ENCODE data around the gene SERF1B.
"Not testable (repeated sequence)": the region's sequence is repeated elsewhere in the genome, so short reads cannot be mapped to it uniquely, and the experiment has no call there.

SERF1B gene

GRCh38 chr5:70025106-70025844 is at the start of gene SERF1B:
Gene SERF1B (plus strand): TSS chr5:70025251. CDS start chr5:70025452, 201 bp downstream.
- not testable (repeated sequence) for H3K4me1 ChIP-seq (ENCODE audit: insufficient read depth, low read length); H3K27ac ChIP-seq (ENCODE audit: low read length); DNase-seq; H3K36me3 ChIP-seq (ENCODE audit: insufficient read depth, low read length); H3K9me3 ChIP-seq (ENCODE audit: insufficient read depth, low read length, severe bottlenecking); H3K4me2 ChIP-seq (ENCODE audit: insufficient read depth, low read length); H4K20me1 ChIP-seq (ENCODE audit: insufficient read depth, low read length); H3K4me3 ChIP-seq (ENCODE audit: low read depth in 1 of 2, low read length in 2 of 2); H3K79me2 ChIP-seq (ENCODE audit: insufficient read depth, low read length); H2AFZ ChIP-seq (ENCODE audit: low read depth, low read length); H3K9ac ChIP-seq (ENCODE audit: low read depth, low read length); H3K27me3 ChIP-seq (ENCODE audit: insufficient read depth, low read length, poor library complexity)
- peak; percentile 91 for ATAC-seq (ENCODE audit: insufficient read depth, low read depth)

- H2AFZ ChIP-seq (ENCODE audit: low read depth, low read length); H4K20me1 ChIP-seq (ENCODE audit: insufficient read depth, low read length); ATAC-seq (ENCODE audit: insufficient read depth, low read depth): not testable (repeated sequence)
Measured at GRCh38 chr5:69991713-69992112, 33.3 kb upstream of the SERF1B start.

GRCh38 chr5:69995535-69995934 is 29.5 kb upstream of the SERF1B start:
- not testable (repeated sequence) for H3K79me2 ChIP-seq (ENCODE audit: insufficient read depth, low read length); H3K36me3 ChIP-seq (ENCODE audit: insufficient read depth, low read length); H3K4me1 ChIP-seq (ENCODE audit: insufficient read depth, low read length); H4K20me1 ChIP-seq (ENCODE audit: insufficient read depth, low read length); DNase-seq; H3K27me3 ChIP-seq (ENCODE audit: insufficient read depth, low read length, poor library complexity); ATAC-seq (ENCODE audit: insufficient read depth, low read depth); H3K27ac ChIP-seq (ENCODE audit: low read length); H3K9me3 ChIP-seq (ENCODE audit: insufficient read depth, low read length, severe bottlenecking); H3K4me3 ChIP-seq (ENCODE audit: low read depth in 1 of 2, low read length in 2 of 2); H3K9ac ChIP-seq (ENCODE audit: low read depth, low read length); H2AFZ ChIP-seq (ENCODE audit: low read depth, low read length); H3K4me2 ChIP-seq (ENCODE audit: insufficient read depth, low read length)

More at GRCh38 chr5:69991713-69992112, 33.3 kb upstream of the SERF1B start:
- not testable (repeated sequence) for H3K4me2 ChIP-seq (ENCODE audit: insufficient read depth, low read length); H3K4me1 ChIP-seq (ENCODE audit: insufficient read depth, low read length); H3K9ac ChIP-seq (ENCODE audit: low read depth, low read length); H3K27ac ChIP-seq (ENCODE audit: low read length); H3K36me3 ChIP-seq (ENCODE audit: insufficient read depth, low read length); H3K79me2 ChIP-seq (ENCODE audit: insufficient read depth, low read length); DNase-seq; H3K4me3 ChIP-seq (ENCODE audit: low read depth in 1 of 2, low read length in 2 of 2); H3K9me3 ChIP-seq (ENCODE audit: insufficient read depth, low read length, severe bottlenecking); H3K27me3 ChIP-seq (ENCODE audit: insufficient read depth, low read length, poor library complexity)

- not testable (repeated sequence) for H3K4me1 ChIP-seq (ENCODE audit: insufficient read depth, low read length); H3K79me2 ChIP-seq (ENCODE audit: insufficient read depth, low read length); H4K20me1 ChIP-seq (ENCODE audit: insufficient read depth, low read length); H2AFZ ChIP-seq (ENCODE audit: low read depth, low read length); H3K4me3 ChIP-seq (ENCODE audit: low read depth in 1 of 2, low read length in 2 of 2); H3K9me3 ChIP-seq (ENCODE audit: insufficient read depth, low read length, severe bottlenecking); H3K36me3 ChIP-seq (ENCODE audit: insufficient read depth, low read length); H3K27me3 ChIP-seq (ENCODE audit: insufficient read depth, low read length, poor library complexity); H3K27ac ChIP-seq (ENCODE audit: low read length); ATAC-seq (ENCODE audit: insufficient read depth, low read depth); H3K4me2 ChIP-seq (ENCODE audit: insufficient read depth, low read length); DNase-seq; H3K9ac ChIP-seq (ENCODE audit: low read depth, low read length)
Measured at GRCh38 chr5:70020660-70021059, 4.4 kb upstream of the SERF1B start.

GRCh38 chr5:70025845-70026145 is 744 bp downstream of the SERF1B start:
- not testable (repeated sequence) for H3K4me3 ChIP-seq (ENCODE audit: low read depth in 1 of 2, low read length in 2 of 2); DNase-seq; H3K79me2 ChIP-seq (ENCODE audit: insufficient read depth, low read length); H3K27me3 ChIP-seq (ENCODE audit: insufficient read depth, low read length, poor library complexity); H3K36me3 ChIP-seq (ENCODE audit: insufficient read depth, low read length); H3K9ac ChIP-seq (ENCODE audit: low read depth, low read length); H3K27ac ChIP-seq (ENCODE audit: low read length); H3K9me3 ChIP-seq (ENCODE audit: insufficient read depth, low read length, severe bottlenecking); H4K20me1 ChIP-seq (ENCODE audit: insufficient read depth, low read length); H2AFZ ChIP-seq (ENCODE audit: low read depth, low read length); H3K4me1 ChIP-seq (ENCODE audit: insufficient read depth, low read length); H3K4me2 ChIP-seq (ENCODE audit: insufficient read depth, low read length)
- ATAC-seq (ENCODE audit: insufficient read depth, low read depth), result peak; percentile 41

- not testable (repeated sequence) for H3K27ac ChIP-seq (ENCODE audit: low read length); H3K36me3 ChIP-seq (ENCODE audit: insufficient read depth, low read length); H2AFZ ChIP-seq (ENCODE audit: low read depth, low read length); H3K4me1 ChIP-seq (ENCODE audit: insufficient read depth, low read length); DNase-seq; H4K20me1 ChIP-seq (ENCODE audit: insufficient read depth, low read length); ATAC-seq (ENCODE audit: insufficient read depth, low read depth); H3K79me2 ChIP-seq (ENCODE audit: insufficient read depth, low read length); H3K4me3 ChIP-seq (ENCODE audit: low read depth in 1 of 2, low read length in 2 of 2); H3K27me3 ChIP-seq (ENCODE audit: insufficient read depth, low read length, poor library complexity); H3K9ac ChIP-seq (ENCODE audit: low read depth, low read length); H3K9me3 ChIP-seq (ENCODE audit: insufficient read depth, low read length, severe bottlenecking); H3K4me2 ChIP-seq (ENCODE audit: insufficient read depth, low read length)
Measured at GRCh38 chr5:70031204-70031603, 6.2 kb downstream of the SERF1B start.

GRCh38 chr5:70041411-70041810 is 16.4 kb downstream of the SERF1B start:
- not testable (repeated sequence) for H3K4me3 ChIP-seq (ENCODE audit: low read depth in 1 of 2, low read length in 2 of 2); H4K20me1 ChIP-seq (ENCODE audit: insufficient read depth, low read length); H3K4me1 ChIP-seq (ENCODE audit: insufficient read depth, low read length); H3K27ac ChIP-seq (ENCODE audit: low read length); H3K79me2 ChIP-seq (ENCODE audit: insufficient read depth, low read length); H3K9ac ChIP-seq (ENCODE audit: low read depth, low read length); H3K9me3 ChIP-seq (ENCODE audit: insufficient read depth, low read length, severe bottlenecking); H3K4me2 ChIP-seq (ENCODE audit: insufficient read depth, low read length); H3K36me3 ChIP-seq (ENCODE audit: insufficient read depth, low read length); H3K27me3 ChIP-seq (ENCODE audit: insufficient read depth, low read length, poor library complexity); DNase-seq; ATAC-seq (ENCODE audit: insufficient read depth, low read depth); H2AFZ ChIP-seq (ENCODE audit: low read depth, low read length)

- not testable (repeated sequence) for H3K9ac ChIP-seq (ENCODE audit: low read depth, low read length); H3K79me2 ChIP-seq (ENCODE audit: insufficient read depth, low read length); H3K27ac ChIP-seq (ENCODE audit: low read length); H3K4me2 ChIP-seq (ENCODE audit: insufficient read depth, low read length); DNase-seq; H3K9me3 ChIP-seq (ENCODE audit: insufficient read depth, low read length, severe bottlenecking); H3K36me3 ChIP-seq (ENCODE audit: insufficient read depth, low read length); H4K20me1 ChIP-seq (ENCODE audit: insufficient read depth, low read length); H3K27me3 ChIP-seq (ENCODE audit: insufficient read depth, low read length, poor library complexity); H3K4me3 ChIP-seq (ENCODE audit: low read depth in 1 of 2, low read length in 2 of 2); H2AFZ ChIP-seq (ENCODE audit: low read depth, low read length); H3K4me1 ChIP-seq (ENCODE audit: insufficient read depth, low read length)
- peak; percentile 70; the same call in 2 of the 3 replicates for ATAC-seq (ENCODE audit: insufficient read depth, low read depth)
Measured at GRCh38 chr5:70049790-70050142, 24.7 kb downstream of the SERF1B start.

All from DND-41 (cell line).